ENCODE data around the gene SRGAP2C.
"Not testable (repeated sequence)": the region's sequence is repeated elsewhere in the genome, so short reads cannot be mapped to it uniquely, and the experiment has no call there.

DNA sequence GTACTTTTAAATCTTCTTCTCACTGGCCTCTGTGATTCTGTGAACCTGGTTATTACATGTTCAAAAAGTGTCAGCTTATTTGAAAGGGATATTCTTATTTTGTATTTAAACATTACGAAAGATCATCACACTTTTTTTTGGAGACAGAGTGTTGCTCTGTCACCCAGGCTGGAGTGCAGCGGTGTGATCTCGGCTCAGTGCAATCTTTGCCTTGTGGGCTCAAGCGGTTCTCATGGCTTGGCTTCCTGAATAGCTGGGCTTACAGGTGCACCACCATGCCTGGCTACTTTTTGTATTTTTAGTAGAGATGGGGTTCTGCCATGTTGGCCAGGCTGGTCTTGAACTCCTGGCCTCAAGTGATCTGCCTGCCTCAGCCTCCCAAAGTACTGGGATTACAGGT, 82.3 kb downstream of the SRGAP2C start:
- TF ChIP-seq CTCF (IDR thresholded peaks at IDR 0.05; ENCODE audit: extremely low read depth in 1 of 2, insufficient read depth in 1 of 2, low read depth in 1 of 2, low read length in 2 of 2); MYC (IDR thresholded peaks at IDR 0.05; ENCODE audit: low read depth, low read length): not testable (repeated sequence)
